Stomach smooth muscle (tissue), 2 donors: ENCODE data around the gene ZNF148.

ENCODE experiments used
- H3K27ac ChIP-seq: one replicate; pipeline ENCODE4 v1.7.0; 2013; ENCODE audit warnings: mild to moderate bottlenecking, low read length, inconsistent platforms
- H3K27me3 ChIP-seq, 2 donors: one replicate each; pipeline ENCODE4 v1.7.0; 2013; ENCODE audit warnings: low read length in 2 of 2; ENCODE audit not compliant: insufficient read depth in 2 of 2, control insufficient read depth in 1 of 2
- H3K36me3 ChIP-seq, 2 donors: one replicate each; pipeline ENCODE4 v1.7.0; 2013; ENCODE audit warnings: low read length in 2 of 2; ENCODE audit not compliant: control insufficient read depth in 2 of 2, insufficient read depth in 2 of 2
- H3K4me1 ChIP-seq: one replicate; pipeline ENCODE4 v1.7.0; 2013; ENCODE audit warnings: low read length; ENCODE audit not compliant: control insufficient read depth, insufficient read depth
- H3K4me3 ChIP-seq, 2 donors: one replicate each; pipeline ENCODE4 v1.7.0; 2013; ENCODE audit warnings: low read length in 2 of 2
- H3K9ac ChIP-seq, 2 donors: one replicate each; pipeline ENCODE4 v1.7.0; 2013; ENCODE audit warnings: low read length in 2 of 2, mild to moderate bottlenecking in 1 of 2
- H3K9me3 ChIP-seq, 2 donors: one replicate each; pipeline ENCODE4 v1.7.0; 2013; ENCODE audit warnings: low read length in 2 of 2; ENCODE audit not compliant: control insufficient read depth in 2 of 2
- donor health status: healthy.
- donor health status: Pancreatic carcinoma.

The ZNF148 gene

DNA sequence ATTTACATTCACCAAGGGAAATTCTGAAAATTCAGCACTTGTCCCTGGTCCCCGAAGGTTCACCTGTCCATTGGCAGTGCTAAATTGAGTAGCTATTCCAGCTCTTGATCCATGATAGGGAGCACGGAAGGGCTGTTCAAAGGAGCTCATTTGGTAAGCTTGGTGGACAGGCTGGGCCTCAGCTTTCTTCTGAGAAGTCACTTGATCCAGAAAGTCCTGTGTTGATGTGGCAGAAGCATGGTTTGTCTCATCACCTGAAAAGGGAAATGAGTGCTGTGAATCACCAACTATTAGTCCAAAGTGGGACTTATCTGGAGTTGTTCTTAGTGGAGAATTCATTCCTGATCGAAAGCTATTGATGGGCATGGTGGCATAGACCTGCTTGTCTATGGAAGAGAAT, 142.7 kb downstream of the ZNF148 start:
- H3K27me3 ChIP-seq = no peaks in the 10 kb centered on the region
- no peak overlapping the region for H3K4me3 ChIP-seq
- no peaks in the 10 kb centered on the region for H3K9me3 ChIP-seq
- no peak overlapping the region for H3K9ac ChIP-seq
- peaks cover 10 to 16% of the 10 kb centered on the region in 2 donors for H3K36me3 ChIP-seq
- no peaks in the 10 kb centered on the region for H3K4me1 ChIP-seq
- no peak overlapping the region for H3K27ac ChIP-seq

- Histone ChIP-seq H3K36me3 (peaks cover 10 to 13% of the 10 kb centered on the region in 2 donors), H3K27me3 (no peaks in the 10 kb centered on the region), H3K4me3 (no peak overlapping the region), H3K27ac (no peak overlapping the region), H3K9me3 (no peaks in the 10 kb centered on the region), H3K9ac (no peak overlapping the region), H3K4me1 (no peaks in the 10 kb centered on the region)
Measured at GRCh38 chr3:125231895-125232294, 143.2 kb downstream of the ZNF148 start.

DNA sequence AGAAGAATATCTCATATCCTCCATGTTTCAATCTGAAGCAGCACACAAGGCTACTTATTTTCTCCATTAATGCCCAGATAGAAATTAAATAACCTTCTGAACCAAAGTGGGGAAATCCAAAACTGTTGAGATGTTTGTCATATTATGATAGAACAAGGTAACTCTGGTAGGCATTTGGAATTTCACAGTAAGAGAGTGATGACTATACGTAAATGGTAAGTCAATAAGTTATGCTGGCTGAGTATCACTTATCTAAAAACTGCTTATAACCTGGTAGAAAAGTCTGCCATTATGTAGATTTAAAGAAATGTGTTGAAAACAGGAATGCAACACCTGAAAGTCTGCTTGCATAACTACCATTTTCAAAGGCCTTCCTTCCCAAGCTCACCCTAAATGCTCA, 145.4 kb downstream of the ZNF148 start:
- H3K9me3 ChIP-seq = no peaks in the 10 kb centered on the region
- H3K27ac ChIP-seq = no peak overlapping the region

GRCh38 chr3:125229168-125229567, 146.0 kb downstream of the ZNF148 start:
- Histone ChIP-seq H3K9me3 (no peaks in the 10 kb centered on the region), H3K27ac (no peak overlapping the region)

More for the DNA sequence above, 145.4 kb downstream of the ZNF148 start:
- Histone ChIP-seq H3K9ac (no peak overlapping the region), H3K4me1 (no peaks in the 10 kb centered on the region), H3K36me3 (peaks cover 10 to 11% of the 10 kb centered on the region in 2 donors), H3K27me3 (no peaks in the 10 kb centered on the region), H3K4me3 (no peak overlapping the region)

DNA sequence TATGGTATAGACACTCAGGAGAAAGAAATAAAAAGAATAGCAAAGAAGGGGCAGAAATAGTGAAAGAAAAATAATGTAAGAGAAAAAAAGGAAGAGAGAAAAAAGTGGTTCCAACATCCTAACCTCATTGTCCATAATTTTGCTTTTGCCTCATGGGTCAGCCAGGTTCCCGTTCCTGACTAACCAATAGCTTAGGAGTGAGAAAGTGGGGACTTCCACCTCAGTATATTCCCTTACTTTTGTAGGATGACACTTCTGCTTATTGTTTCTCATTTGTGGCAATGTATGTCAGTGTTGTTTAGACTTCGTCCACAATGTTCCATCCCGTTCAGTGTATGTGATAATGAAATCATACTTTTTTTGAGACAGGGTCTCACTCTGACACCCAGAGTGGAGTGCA, 153.3 kb downstream of the ZNF148 start:
- Histone ChIP-seq H3K9me3 (no peaks in the 10 kb centered on the region), H3K4me1 (no peaks in the 10 kb centered on the region), H3K27me3 (no peaks in the 10 kb centered on the region), H3K9ac (no peak overlapping the region), H3K27ac (no peak overlapping the region), H3K4me3 (no peak overlapping the region), H3K36me3 (no peaks in the 10 kb centered on the region)

More at GRCh38 chr3:125229168-125229567, 146.0 kb downstream of the ZNF148 start:
- peaks cover 10 to 11% of the 10 kb centered on the region in 2 donors for H3K36me3 ChIP-seq
- H3K9ac ChIP-seq = no peak overlapping the region
- H3K27me3 ChIP-seq = no peaks in the 10 kb centered on the region
- no peaks in the 10 kb centered on the region for H3K4me1 ChIP-seq
- no peak overlapping the region for H3K4me3 ChIP-seq

DNA sequence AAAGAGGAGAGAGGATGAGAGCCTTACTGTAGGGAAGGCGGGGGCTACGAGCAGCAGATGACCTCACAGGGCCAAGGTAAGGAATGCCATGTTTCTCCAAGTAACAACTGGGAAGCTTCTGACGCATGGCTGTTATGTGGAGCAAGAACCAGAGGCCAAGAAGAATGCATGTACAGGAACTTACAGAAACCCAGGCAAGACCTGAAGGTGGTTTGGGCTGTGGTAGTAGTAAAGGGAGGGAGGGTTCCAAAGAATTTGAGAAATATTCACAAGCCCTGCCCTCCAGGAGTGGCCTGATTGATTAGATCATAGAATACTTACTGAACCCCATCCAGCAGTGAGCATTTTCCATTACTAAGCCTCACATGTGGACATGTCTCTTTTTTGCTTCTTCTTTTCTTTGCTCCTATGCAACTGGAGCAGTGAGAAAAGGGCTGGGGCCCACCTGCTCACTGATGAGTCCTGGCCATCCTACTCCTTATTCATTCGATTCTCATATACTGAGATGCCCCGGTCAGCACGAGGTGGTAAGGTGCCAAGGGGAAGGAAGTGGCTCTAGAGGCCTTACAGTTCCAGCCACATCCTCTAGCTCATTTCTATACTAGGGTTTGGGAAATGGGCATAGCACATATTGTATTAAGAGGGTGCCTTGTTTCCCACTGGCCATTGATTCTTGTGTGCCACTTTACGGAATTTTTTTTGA, 154.2 kb downstream of the ZNF148 start:
- Histone ChIP-seq H3K27me3 (no peaks in the 10 kb centered on the region), H3K4me1 (no peaks in the 10 kb centered on the region), H3K27ac (no peak overlapping the region), H3K9me3 (no peaks in the 10 kb centered on the region), H3K9ac (no peak overlapping the region), H3K36me3 (no peaks in the 10 kb centered on the region), H3K4me3 (no peak overlapping the region)

DNA sequence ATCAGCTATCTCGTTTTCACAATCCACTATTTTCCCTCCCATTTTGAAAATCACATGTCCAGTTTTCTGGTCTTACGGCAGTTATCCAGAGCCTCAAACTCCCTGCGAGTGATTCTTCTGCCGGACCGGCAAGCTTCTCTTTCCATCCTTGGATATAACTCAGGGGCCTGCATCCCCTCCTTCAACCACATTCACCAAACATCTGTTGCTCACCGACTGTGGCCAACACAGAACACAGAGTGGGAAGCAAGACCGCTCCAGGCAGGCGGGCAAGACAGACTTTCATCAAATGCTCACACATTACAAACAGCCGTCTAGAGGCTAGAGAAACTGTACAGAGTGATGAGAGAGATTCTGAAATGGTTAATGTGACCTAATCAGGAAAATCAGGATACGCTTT, 154.9 kb downstream of the ZNF148 start:
- Histone ChIP-seq H3K27me3 (no peaks in the 10 kb centered on the region), H3K4me3 (no peak overlapping the region), H3K27ac (no peak overlapping the region), H3K9ac (no peak overlapping the region), H3K4me1 (no peaks in the 10 kb centered on the region), H3K9me3 (no peaks in the 10 kb centered on the region), H3K36me3 (no peaks in the 10 kb centered on the region)

DNA sequence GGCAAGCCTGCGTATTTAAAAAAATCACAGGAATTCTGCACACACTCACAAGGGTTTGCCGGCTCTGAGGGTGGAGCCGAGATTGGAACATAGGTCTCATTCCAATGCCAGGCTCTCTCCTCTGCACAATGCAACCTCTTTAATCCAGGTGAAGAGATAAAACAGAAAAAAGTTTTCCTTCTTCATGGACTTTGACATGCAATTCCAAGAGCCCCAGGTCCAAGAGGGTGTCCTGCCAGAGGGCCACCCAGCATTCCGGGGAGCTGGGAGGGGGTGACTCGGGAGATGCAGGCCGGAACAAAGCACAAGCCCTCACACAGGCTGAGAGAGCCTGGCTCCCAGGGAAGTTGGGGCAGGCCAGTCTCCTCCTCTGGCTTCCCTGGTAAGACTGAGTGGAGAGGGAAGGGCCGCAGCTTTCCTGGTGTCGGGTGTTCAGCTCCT, 155.8 kb downstream of the ZNF148 start:
- no peaks in the 10 kb centered on the region for H3K36me3 ChIP-seq

DNA sequence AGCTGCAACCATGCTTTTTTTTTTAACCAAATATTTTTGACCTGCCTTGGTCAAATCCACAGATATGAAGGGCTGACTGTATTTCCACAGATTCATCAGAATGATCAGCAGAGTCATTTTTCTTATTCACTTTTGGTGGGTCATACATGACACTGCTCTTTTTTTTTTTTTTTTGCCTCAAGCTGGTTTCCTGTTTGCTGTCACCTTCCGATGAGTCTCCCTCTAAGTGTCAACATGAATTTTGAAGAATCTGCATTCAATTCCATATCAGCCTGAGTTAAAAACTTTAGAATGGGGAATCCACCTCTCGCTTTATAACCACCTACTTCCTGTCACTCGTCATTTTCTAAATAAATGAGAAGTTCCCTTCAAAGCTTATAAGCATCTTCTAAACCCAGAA, 160.4 kb downstream of the ZNF148 start:
- no peaks in the 10 kb centered on the region for H3K36me3 ChIP-seq
- no peak overlapping the region for H3K9ac ChIP-seq
- H3K27ac ChIP-seq = no peak overlapping the region
- H3K27me3 ChIP-seq = peaks cover 22 to 24% of the 10 kb centered on the region in 2 donors
- H3K4me1 ChIP-seq = peaks cover 13% of the 10 kb centered on the region
- no peaks in the 10 kb centered on the region for H3K9me3 ChIP-seq
- H3K4me3 ChIP-seq = no peak overlapping the region

More for the DNA sequence above, 155.8 kb downstream of the ZNF148 start:
- Histone ChIP-seq H3K27me3 (peaks cover 0 to under 1% of the 10 kb centered on the region in 2 donors), H3K9me3 (no peaks in the 10 kb centered on the region), H3K4me3 (no peak overlapping the region), H3K4me1 (no peaks in the 10 kb centered on the region), H3K9ac (no peak overlapping the region), H3K27ac (no peak overlapping the region)

DNA sequence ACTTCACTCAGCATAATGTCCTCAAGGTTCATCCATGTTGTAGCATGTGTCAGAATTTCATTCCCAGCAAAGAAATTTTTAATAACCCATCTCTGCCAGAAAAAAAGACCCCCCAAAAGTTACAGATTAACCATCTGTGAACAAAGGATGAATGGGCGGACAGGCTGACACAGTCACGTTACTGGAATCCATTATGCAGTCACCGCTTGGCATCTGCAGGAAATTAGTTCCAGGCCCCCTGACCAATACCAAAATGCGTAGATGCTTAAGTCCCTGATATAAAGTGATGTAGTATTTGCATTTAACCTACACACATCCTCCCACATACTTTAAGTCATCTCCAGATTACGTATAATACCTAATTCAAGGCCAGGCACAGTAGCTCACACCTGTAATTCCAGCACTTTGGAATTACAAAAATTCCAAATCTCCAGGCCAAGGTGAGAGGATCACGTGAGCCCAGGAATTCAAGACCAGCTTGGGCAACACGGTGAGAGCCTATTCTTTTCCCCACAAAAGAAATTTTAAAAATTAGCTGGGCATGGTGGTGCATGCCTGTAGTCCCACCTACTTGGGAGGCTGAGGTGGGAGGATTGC, 161.1 kb downstream of the ZNF148 start:
- Histone ChIP-seq H3K27ac (no peak overlapping the region), H3K27me3 (peaks cover 22 to 24% of the 10 kb centered on the region in 2 donors), H3K36me3 (no peaks in the 10 kb centered on the region), H3K9me3 (no peaks in the 10 kb centered on the region), H3K4me3 (no peak overlapping the region), H3K9ac (no peak overlapping the region), H3K4me1 (peaks cover 13% of the 10 kb centered on the region)

DNA sequence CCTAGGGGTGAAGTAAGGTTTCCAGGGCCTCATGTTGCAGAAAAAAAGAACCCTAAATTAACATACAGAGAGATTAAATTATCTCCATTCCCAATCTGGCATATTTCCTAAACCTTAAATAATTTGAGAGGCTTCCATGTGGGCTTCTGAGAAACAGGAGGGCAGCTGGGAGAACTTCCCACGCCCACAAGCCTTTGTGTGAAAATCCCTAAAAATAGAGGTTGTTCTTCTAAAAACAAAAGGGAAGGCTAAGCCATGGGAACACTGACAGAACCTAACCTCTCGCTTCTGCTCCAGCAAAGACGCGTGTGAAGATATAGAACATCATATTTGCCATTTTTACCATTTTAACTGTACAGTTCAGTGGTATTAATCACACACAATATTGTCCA, 161.8 kb downstream of the ZNF148 start:
- Histone ChIP-seq H3K9ac (no peak overlapping the region), H3K27me3 (peaks cover 22 to 24% of the 10 kb centered on the region in 2 donors), H3K27ac (no peak overlapping the region), H3K4me3 (no peak overlapping the region), H3K36me3 (no peaks in the 10 kb centered on the region), H3K9me3 (no peaks in the 10 kb centered on the region), H3K4me1 (peaks cover 13% of the 10 kb centered on the region)
